NCI-H82 treated with DMSO at 0.1 percent for 48 hours (cell line): ENCODE data around the gene PLEKHA7.

ENCODE experiments used
- DNase-seq: peaks from one replicate; lab custom pipeline; 2025; ENCODE audit not compliant: unreplicated experiment; lab: John Stamatoyannopoulos, UW

Gene PLEKHA7

GRCh38 chr11:16946477-16947282, 67.5 kb downstream of the PLEKHA7 start:
- DNase-seq = no peak

- peak; percentile 30 for DNase-seq
Observed at GRCh38 chr11:16945671-16946469, 68.3 kb downstream of the PLEKHA7 start.

DNA sequence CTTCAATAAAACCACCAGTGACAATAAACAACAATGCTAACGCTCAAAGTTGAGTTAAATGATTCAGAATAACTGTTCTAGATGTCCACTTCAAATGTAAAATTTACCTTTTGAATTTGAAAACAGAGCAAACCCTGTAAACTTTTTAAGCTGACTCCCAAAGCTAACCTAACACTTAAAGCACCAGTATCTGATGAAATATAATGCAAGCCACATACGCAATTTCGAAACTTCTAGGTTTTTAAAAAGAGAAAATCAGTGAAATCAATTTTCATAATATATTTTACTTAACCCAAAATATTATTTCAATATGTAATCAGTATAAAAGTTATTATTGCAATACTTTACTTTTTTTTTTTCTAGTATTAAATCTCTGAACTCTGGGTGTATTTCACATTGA, 71.3 kb downstream of the PLEKHA7 start:
- no peak for DNase-seq

GRCh38 chr11:16942342-16942741, 71.9 kb downstream of the PLEKHA7 start:
- DNase-seq = no peak

GRCh38 chr11:16941935-16942334, 72.3 kb downstream of the PLEKHA7 start:
- no peak for DNase-seq

GRCh38 chr11:16938061-16938460, 76.2 kb downstream of the PLEKHA7 start:
- no peak for DNase-seq

GRCh38 chr11:16936643-16937042, 77.6 kb downstream of the PLEKHA7 start:
- peak; percentile 13 for DNase-seq

GRCh38 chr11:16935518-16936302, 78.5 kb downstream of the PLEKHA7 start:
- peak; percentile 7 for DNase-seq

DNA sequence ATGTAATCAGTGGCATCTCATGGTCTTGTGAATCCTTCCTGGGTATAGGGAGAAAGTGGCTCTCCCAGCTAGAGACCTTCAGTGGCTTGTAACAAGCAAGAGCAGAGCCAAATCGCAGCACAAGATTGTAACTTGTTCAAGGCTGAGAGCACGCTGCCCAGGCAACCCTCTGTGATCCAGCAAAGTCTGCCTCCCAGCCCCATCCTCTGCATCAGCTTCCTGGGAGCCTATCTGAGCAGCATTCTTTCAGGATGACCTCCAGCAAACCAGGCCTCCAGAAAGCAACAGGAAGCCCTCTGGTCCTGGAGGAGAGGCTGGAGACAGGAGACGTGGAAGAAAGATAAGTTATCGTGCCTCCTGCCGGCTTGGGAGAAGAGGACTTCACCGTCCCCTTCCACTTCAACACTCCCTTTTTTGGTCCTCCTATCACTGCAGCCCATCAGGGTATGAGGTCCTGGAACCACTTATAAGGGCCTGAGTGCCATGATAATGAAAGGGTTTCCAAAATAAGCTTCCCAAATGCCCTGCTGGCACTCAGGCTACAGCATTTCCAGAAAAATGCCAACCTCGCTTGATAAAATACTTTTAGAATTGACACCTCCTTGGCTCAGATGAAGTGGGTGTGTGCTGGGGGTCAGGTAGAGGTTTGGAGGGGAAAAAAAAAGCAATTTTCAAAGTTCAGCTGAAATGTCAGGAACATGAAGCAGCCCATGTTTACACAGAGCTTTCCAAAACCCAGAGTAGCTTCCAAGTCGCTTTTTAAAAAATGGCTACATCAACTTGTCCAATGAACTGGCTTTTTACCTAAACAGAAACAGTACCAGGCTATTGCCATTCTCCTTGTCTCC, 80.2 kb downstream of the PLEKHA7 start:
- DNase-seq = no peak

GRCh38 chr11:16933291-16933690, 80.9 kb downstream of the PLEKHA7 start:
- DNase-seq = no peak

DNA sequence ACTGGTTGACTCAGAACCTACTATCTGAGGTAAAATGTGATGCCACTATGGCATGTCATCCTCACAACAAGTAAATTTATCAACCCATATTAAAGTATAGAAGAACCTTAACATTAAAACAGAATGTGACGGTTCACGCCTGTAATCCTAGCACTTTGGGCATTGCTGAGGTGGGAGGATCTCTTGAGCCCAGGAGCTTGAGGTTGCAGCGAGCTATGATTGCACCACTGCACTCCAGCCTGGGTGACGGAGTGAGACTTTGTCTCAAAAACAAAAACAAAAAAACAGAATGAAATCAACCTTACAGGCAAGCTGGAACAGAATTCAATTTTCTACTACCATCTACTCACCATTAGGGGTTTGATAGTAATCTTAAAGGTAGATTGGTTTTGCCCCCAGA, 86.2 kb downstream of the PLEKHA7 start:
- no peak for DNase-seq

GRCh38 chr11:16926883-16927626, 87.2 kb downstream of the PLEKHA7 start:
- no peak for DNase-seq

GRCh38 chr11:16925561-16926065, 88.6 kb downstream of the PLEKHA7 start:
- no peak for DNase-seq

GRCh38 chr11:16924826-16925560, 89.2 kb downstream of the PLEKHA7 start:
- no peak for DNase-seq

DNA sequence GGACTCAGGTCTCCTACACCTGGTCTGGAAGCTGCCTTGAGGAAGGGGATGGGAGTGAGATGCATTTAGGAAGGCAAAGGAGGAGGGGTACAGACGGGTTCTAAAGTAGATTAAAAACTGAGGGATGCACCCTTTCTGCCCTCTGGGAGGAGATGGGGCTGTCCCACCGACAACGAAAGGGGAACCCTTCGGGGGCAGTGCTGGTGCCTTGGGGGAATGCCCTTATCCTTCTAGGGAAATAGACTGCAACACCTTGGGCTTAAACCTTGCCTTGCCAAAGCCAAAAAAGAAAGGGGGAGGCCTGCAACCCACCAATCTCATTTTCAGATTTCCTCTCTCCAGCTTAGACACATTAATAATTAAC, 89.8 kb downstream of the PLEKHA7 start:
- no peak for DNase-seq

DNA sequence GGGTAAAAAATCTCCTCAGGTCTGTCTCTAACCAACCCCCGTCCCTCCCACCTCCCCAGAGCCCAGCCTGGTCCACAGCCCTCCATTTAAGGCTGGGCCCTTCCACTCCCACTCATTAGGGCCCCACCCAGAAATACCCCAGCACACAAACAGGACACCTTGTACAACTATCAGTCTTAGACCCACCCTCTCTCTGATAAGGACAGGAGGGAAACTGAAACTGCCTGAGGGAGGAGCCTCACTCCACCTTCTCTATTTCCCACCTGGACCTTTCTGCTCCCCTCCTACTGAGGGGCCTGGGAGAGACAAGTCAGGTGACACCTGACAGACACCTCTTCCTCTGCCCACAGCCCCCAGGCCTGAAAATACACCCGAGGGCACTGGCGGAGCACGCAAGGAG, 90.2 kb downstream of the PLEKHA7 start:
- no peak for DNase-seq

GRCh38 chr11:16921668-16922067, 92.5 kb downstream of the PLEKHA7 start:
- no peak for DNase-seq

GRCh38 chr11:16921019-16921418, 93.2 kb downstream of the PLEKHA7 start:
- no peak for DNase-seq

GRCh38 chr11:16920559-16920958, 93.7 kb downstream of the PLEKHA7 start:
- no peak for DNase-seq
